Renal cortical epithelial cell (primary cell): ENCODE results near the gene QKI. TPM values are rescaled to one million over a fixed set of nuclear protein-coding genes. Genes with fewer than 3 reads are reported as not detected.
A peak's percentile ranks its signal among the peaks of the same experiment; 100 is the strongest.
"Not testable (repeated sequence)": the region's sequence is repeated elsewhere in the genome, so short reads cannot be mapped to it uniquely, and the experiment has no call there.

Experiments used
- DNase-seq: peaks from one replicate; pipeline ENCODE4 v3.0.0-alpha.2; 2011; ENCODE audit warnings: low read depth
- total RNA-seq: library from RNA; depleted of rRNA; stranded (reverse); fragments of >200 nt; gene quantifications from 2 replicates; pipeline ENCODE4 v1.2.3, GENCODE V29; 2014

Gene QKI
- total RNA-seq, 1 donor from 2014 or later: 218 TPM

GRCh38 chr6:163414946-163415619, 565 bp downstream of the QKI start:
- DNase-seq: no peak

GRCh38 chr6:163415620-163416556, 1.4 kb downstream of the QKI start:
- DNase-seq: peak; percentile 40

- DNase-seq: peak; percentile 88
Measured at GRCh38 chr6:163416557-163417253, 2.2 kb downstream of the QKI start.

GRCh38 chr6:163417595-163417994, 3.1 kb downstream of the QKI start:
- no peak for DNase-seq

- DNase-seq: no peak
Measured at GRCh38 chr6:163418311-163419029, 4.0 kb downstream of the QKI start.

GRCh38 chr6:163419413-163420288, 5.1 kb downstream of the QKI start:
- DNase-seq: peak; percentile 56

GRCh38 chr6:163420289-163420614, 5.7 kb downstream of the QKI start:
- no peak for DNase-seq

- no peak for DNase-seq
Measured at GRCh38 chr6:163422550-163422949, 8.0 kb downstream of the QKI start.

- DNase-seq: no peak
Measured at GRCh38 chr6:163423696-163424095, 9.2 kb downstream of the QKI start.

- DNase-seq: peak; percentile 91
Measured at GRCh38 chr6:163427498-163428254, 13.2 kb downstream of the QKI start.

- no peak for DNase-seq
Measured at GRCh38 chr6:163428373-163428772, 13.9 kb downstream of the QKI start.

GRCh38 chr6:163429858-163430448, 15.4 kb downstream of the QKI start:
- no peak for DNase-seq

GRCh38 chr6:163432300-163432699, 17.8 kb downstream of the QKI start:
- no peak for DNase-seq

GRCh38 chr6:163433486-163433885, 19.0 kb downstream of the QKI start:
- DNase-seq: not testable (repeated sequence)

- DNase-seq: no peak
Measured at GRCh38 chr6:163435023-163435422, 20.5 kb downstream of the QKI start.

GRCh38 chr6:163436843-163437242, 22.3 kb downstream of the QKI start:
- DNase-seq: no peak

- no peak for DNase-seq
Measured at GRCh38 chr6:163437466-163437865, 22.9 kb downstream of the QKI start.

- DNase-seq: peak; percentile 38
Measured at GRCh38 chr6:163438298-163438939, 23.9 kb downstream of the QKI start.

- no peak for DNase-seq
Measured at GRCh38 chr6:163438940-163439335, 24.4 kb downstream of the QKI start.
